HEK293 (cell line): ENCODE data around the gene ZCCHC9.

Experiments
- CTCF ChIA-PET: fragments of 350-600 bp; formaldehyde crosslinking; extraction: SDS; loops from one replicate; lab custom pipeline; 2021; ENCODE audit warnings: antibody characterized with exemption; lab: Yijun Ruan, JAX
- POLR2A ChIA-PET: fragments of 300-600 bp; formaldehyde crosslinking; extraction: SDS; loops from one replicate; lab custom pipeline; 2020; ENCODE audit warnings: antibody characterized with exemption, inconsistent platforms; lab: Yijun Ruan, JAX
- H3K27ac ChIP-seq: fragments of 200-500 bp; sonication (Bioruptor generic); 2 replicates; pipeline ENCODE4 v1.5.1; 2014; ENCODE audit warnings: low read depth, low read length, control low read depth, inconsistent platforms; ENCODE audit errors: extremely low read depth
- H3K36me3 ChIP-seq, 2 experiments: fragments of 200-500 bp in 1 of 2; sonication (Bioruptor generic) in 1 of 2; 1 replicate in 1 of 2; 2 replicates in 1 of 2; pipeline ENCODE4 v1.5.1; 2014 to 2017; ENCODE audit warnings: inconsistent platforms in 2 of 2, low read length in 2 of 2; ENCODE audit not compliant: control insufficient read depth in 2 of 2, insufficient read depth in 1 of 2
- H3K4me1 ChIP-seq: fragments of 200-500 bp; sonication (Bioruptor generic); 2 replicates; pipeline ENCODE4 v1.5.1; 2014; ENCODE audit warnings: mild to moderate bottlenecking, low read length, inconsistent platforms; ENCODE audit not compliant: control insufficient read depth, insufficient read depth
- H3K4me3 ChIP-seq: 2 replicates; pipeline ENCODE4 v1.5.1; 2011; ENCODE audit warnings: low read depth, mild to moderate bottlenecking, control low read depth, low read length, moderate library complexity
- H3K9me3 ChIP-seq: fragments of 200-500 bp; sonication (Bioruptor generic); 2 replicates; pipeline ENCODE4 v1.5.1; 2014; ENCODE audit warnings: low read depth, low read length, inconsistent platforms; ENCODE audit not compliant: control insufficient read depth, insufficient read depth
- EGR2 ChIP-seq: fragments of 450-650 bp; formaldehyde crosslinking; IDR thresholded peaks from 2 replicates; pipeline ENCODE4 v1.5.1; 2016; ENCODE audit warnings: low read depth, missing biosample characterization, missing genetic modification characterization
- INSM2 ChIP-seq: fragments of 450-650 bp; formaldehyde crosslinking; IDR thresholded peaks from 2 replicates; pipeline ENCODE4 v1.5.1; 2016; ENCODE audit warnings: missing biosample characterization, missing genetic modification characterization
- PRDM10 ChIP-seq: fragments of 450-650 bp; formaldehyde crosslinking; IDR thresholded peaks from 2 replicates; pipeline ENCODE4 v1.5.1; 2016; ENCODE audit warnings: missing biosample characterization, missing genetic modification characterization
- PRDM2 ChIP-seq: fragments of 450-650 bp; formaldehyde crosslinking; IDR thresholded peaks from 2 replicates; pipeline ENCODE4 v1.5.1; 2016; ENCODE audit warnings: missing biosample characterization, missing genetic modification characterization, borderline replicate concordance
- TSHZ1 ChIP-seq: fragments of 450-650 bp; formaldehyde crosslinking; IDR thresholded peaks from 2 replicates; pipeline ENCODE4 v1.5.1; 2016; ENCODE audit warnings: missing biosample characterization, missing genetic modification characterization, borderline replicate concordance
- ZBTB48 ChIP-seq: fragments of 450-650 bp; formaldehyde crosslinking; IDR thresholded peaks from 2 replicates; pipeline ENCODE4 v1.5.1; 2016; ENCODE audit warnings: missing biosample characterization, missing genetic modification characterization
- ZFP3 ChIP-seq: fragments of 450-650 bp; formaldehyde crosslinking; IDR thresholded peaks from 2 replicates; pipeline ENCODE4 v1.5.1; 2016; ENCODE audit warnings: low read depth, missing biosample characterization, missing genetic modification characterization
- ZNF248 ChIP-seq: fragments of 450-650 bp; formaldehyde crosslinking; IDR thresholded peaks from 2 replicates; pipeline ENCODE4 v1.5.1; 2017; ENCODE audit warnings: missing biosample characterization, missing genetic modification characterization
- ZNF335 ChIP-seq: fragments of 450-650 bp; formaldehyde crosslinking; conservative IDR thresholded peaks from 2 replicates; pipeline ENCODE4 v1.5.1; 2016; ENCODE audit warnings: missing biosample characterization, missing genetic modification characterization
- ZNF341 ChIP-seq: fragments of 450-650 bp; formaldehyde crosslinking; IDR thresholded peaks from 2 replicates; pipeline ENCODE4; 2016; ENCODE audit warnings: low read depth, missing biosample characterization, missing genetic modification characterization
- ZNF350 ChIP-seq: fragments of 450-650 bp; formaldehyde crosslinking; IDR thresholded peaks from 2 replicates; pipeline ENCODE4 v1.5.0; 2017; ENCODE audit warnings: missing biosample characterization, mild to moderate bottlenecking, missing genetic modification characterization
- ZNF521 ChIP-seq: fragments of 450-650 bp; formaldehyde crosslinking; IDR thresholded peaks from 2 replicates; pipeline ENCODE4 v1.5.1; 2017; ENCODE audit warnings: missing biosample characterization, mild to moderate bottlenecking, missing genetic modification characterization
- ZNF571 ChIP-seq: fragments of 450-650 bp; formaldehyde crosslinking; IDR thresholded peaks from 2 replicates; pipeline ENCODE4 v1.5.0; 2017; ENCODE audit warnings: missing biosample characterization, missing genetic modification characterization
- ZSCAN16 ChIP-seq: fragments of 450-650 bp; formaldehyde crosslinking; IDR thresholded peaks from 2 replicates; pipeline ENCODE4 v1.5.1; 2016; ENCODE audit warnings: missing biosample characterization, missing genetic modification characterization

The ZCCHC9 gene

GRCh38 chr5:81290146-81290545 lies 11.2 kb upstream of the ZCCHC9 start (continued):
- TF ChIP-seq INSM2 (tag by site-specific recombination), result no peak
- TF ChIP-seq ZNF571 (tag by site-specific recombination), result no peak
- TF ChIP-seq ZSCAN16 (tag by site-specific recombination), result no peak
- no peak for TF ChIP-seq ZBTB48
- TF ChIP-seq ZNF248, result no peak
- TF ChIP-seq ZFP3 (tag by site-specific recombination), result no peak
- TF ChIP-seq ZNF521 (tag by site-specific recombination), result no peak
- TF ChIP-seq PRDM10 (tag by site-specific recombination), result no peak
- TF ChIP-seq, all 188 proteins: peak for 0

GRCh38 chr5:81292130-81292529 lies 9.3 kb upstream of the ZCCHC9 start:
- CTCF ChIA-PET, result interaction anchor here (1.0 kb wide), 1 partner anchor 934 kb away, joined by 4 read pairs; no protein-coding TSS in a partner anchor

More at GRCh38 chr5:81292130-81292529, 9.3 kb upstream of the ZCCHC9 start:
- Histone ChIP-seq H3K9me3 (no peaks in the 10 kb centered on the region), H3K4me1 (no peaks in the 10 kb centered on the region), H3K27ac (no peak overlapping the region), H3K4me3 (no peak overlapping the region), H3K36me3 (peaks cover 0 to 6% of the 10 kb centered on the region in 2 experiments; a peak in 2 of 3 replicates)
- POLR2A ChIA-PET, result interaction anchor here (1.5 kb wide), 1 partner anchor 10 kb away, joined by 3 read pairs; the partner anchor contains the start of gene ZCCHC9
- TF ChIP-seq PRDM2 (no peak), EGR2 (tag by site-specific recombination) (no peak), TSHZ1 (tag by site-specific recombination) (no peak), ZNF341 (no peak), ZNF335 (tag by site-specific recombination) (no peak), ZNF350 (tag by site-specific recombination) (no peak)
